Heart left ventricle (tissue), 13 donors: Measurements from ENCODE around the gene RFC5.

Experiments
- CTCF ChIP-seq, 12 donors: fragments of 200-600 bp; sonication (generic) in 4 of 12; IDR thresholded peaks; one replicate each; pipeline versions ENCODE4 v1.5.0 to v1.8.0; 2018 to 2022; ENCODE audit warnings: antibody characterized with exemption in 12 of 12, mild to moderate bottlenecking in 5 of 12
- POLR2A ChIP-seq, 2 donors: fragments of 450-650 bp; IDR thresholded peaks; one replicate each; pipeline ENCODE4 v1.6.1; 2017; ENCODE audit warnings: antibody characterized with exemption in 2 of 2, mild to moderate bottlenecking in 2 of 2, moderate library complexity in 2 of 2
- donor health status: ischemic (EF 13 %, LVEDD 7.1; RV severe dilation, severe dysfunction).
- donor health status: DM: no; HTN: yes; CAD: no.
- donor health status: DM: no; HTN: no; CAD: no.
- donor health status: ischemic (EF 25% LVEDD 6.9; RV normal size, moderate dysfunction).
- donor health status: ischemic (EF 25% LVEDD 5.7; RV mildly dilated, moderate dysfunction).
- donor health status: ischemic (EF 35%, LVEDD 5.7; RV mildly dilated, moderate dysfunction).
- donor health status: nonischemic (EF 11% LVEDD 7.7; RV severe dilation, severe dysfunction).
- donor health status: DM: yes; HTN: yes; CAD: no.
- donor health status: PGD.
- donor health status: ischemic (EF 29% LVEDD 5.4; RV normal size, mild dysfunction).
- donor health status: nonischemic (EF 23%, LVEDD 6.1; RV moderate dilation, normal function).

GRCh38 chr12:118025168-118025567 lies 8.7 kb downstream of the RFC5 start:
- TF ChIP-seq POLR2A (IDR thresholded peaks at IDR 0.05) (no peak), CTCF (IDR thresholded peaks at IDR 0.05) (no peak)
